Activated CD4-positive, alpha-beta T cell treated with anti-CD3 and anti-CD28 coated beads, Interleukin-2, amount 10 ng/mL, durations not matched to agents 24 days and 14 days (primary cell): ENCODE measurements around the gene TMEM161B. TPM values are rescaled to one million over a fixed set of nuclear protein-coding genes. Genes with fewer than 3 reads are reported as not detected.
"Not testable (repeated sequence)": the region's sequence is repeated elsewhere in the genome, so short reads cannot be mapped to it uniquely, and the experiment has no call there.

Source experiments
- DNase-seq: peaks from one replicate; pipeline ENCODE4 v3.0.0; 2022
- H3K27ac Mint-ChIP-seq: one replicate; pipeline ENCODE4 v1.8.0; 2022; ENCODE audit warnings: mild to moderate bottlenecking, mixed read lengths
- H3K27me3 Mint-ChIP-seq: one replicate; pipeline ENCODE4 v1.8.0; 2022; ENCODE audit warnings: mixed read lengths
- H3K36me3 Mint-ChIP-seq: one replicate; pipeline ENCODE4 v1.8.0; 2022; ENCODE audit warnings: low read depth, mild to moderate bottlenecking, mixed read lengths
- H3K4me1 Mint-ChIP-seq: one replicate; pipeline ENCODE4 v1.8.0; 2021; ENCODE audit warnings: mixed read lengths
- H3K4me3 Mint-ChIP-seq: one replicate; pipeline ENCODE4 v1.8.0; 2022; ENCODE audit warnings: mild to moderate bottlenecking, moderate library complexity, mixed read lengths
- H3K9me3 Mint-ChIP-seq: one replicate; pipeline ENCODE4 v1.8.0; 2021; ENCODE audit warnings: mixed read lengths
- intact Hi-C: fragments of 100-400 bp; cut with micrococcal nuclease; formaldehyde crosslinking; loops from one replicate; pipeline ENCODE4 v1.15.1; 2023
- total RNA-seq: library from RNA; stranded (reverse); gene quantifications from 2 replicates; pipeline ENCODE4 v1.2.3, GENCODE V29; 2022

Gene TMEM161B
- total RNA-seq, 1 donor from 2014 or later = 30.1 TPM

- intact Hi-C loops = loop anchor here (10.0 kb wide), 1 partner anchor 849 kb away; the partner anchor contains the start of gene CCNH
- Mint-ChIP-seq H3K27ac (no peak overlapping the region), H3K27me3 (no peaks in the 10 kb centered on the region), H3K4me1 (peaks cover 38% of the 10 kb centered on the region), H3K4me3 (no peak overlapping the region), H3K36me3 (peaks cover 54% of the 10 kb centered on the region), H3K9me3 (peaks cover 3% of the 10 kb centered on the region)
- no peak for DNase-seq
Measured at GRCh38 chr5:88263349-88263748, 5.3 kb downstream of the TMEM161B start.

DNA sequence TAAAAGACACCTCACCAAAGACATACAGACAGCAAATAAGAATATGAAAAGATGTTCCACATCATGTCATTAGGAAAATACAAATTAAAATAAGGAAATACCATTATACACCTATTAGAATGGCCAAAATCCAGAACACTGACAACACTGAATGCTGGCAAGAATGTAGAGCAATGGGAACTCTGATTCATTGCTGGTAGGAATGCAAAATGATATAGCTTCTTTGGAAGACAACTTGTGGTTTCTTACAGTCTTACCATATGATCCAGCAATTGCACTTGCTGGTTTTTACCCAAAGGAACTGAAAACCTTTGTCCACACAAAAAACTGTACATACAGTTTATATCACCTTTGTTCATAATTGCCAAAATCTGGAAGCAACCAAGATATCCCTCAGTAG, 6.5 kb downstream of the TMEM161B start:
- DNase-seq = no peak
- peaks cover 51% of the 10 kb centered on the region for H3K36me3 Mint-ChIP-seq
- no peak overlapping the region for H3K27ac Mint-ChIP-seq
- intact Hi-C loops = loop anchor here (10.0 kb wide), 1 partner anchor 847 kb away; the partner anchor contains the start of gene CCNH
- H3K4me1 Mint-ChIP-seq = peaks cover 29% of the 10 kb centered on the region
- H3K4me3 Mint-ChIP-seq = no peak overlapping the region
- no peaks in the 10 kb centered on the region for H3K27me3 Mint-ChIP-seq
- peaks cover 3% of the 10 kb centered on the region for H3K9me3 Mint-ChIP-seq

GRCh38 chr5:88258636-88259035, 10.0 kb downstream of the TMEM161B start:
- Mint-ChIP-seq H3K4me3 (no peak overlapping the region), H3K27me3 (no peaks in the 10 kb centered on the region), H3K36me3 (peaks cover 26% of the 10 kb centered on the region), H3K4me1 (peaks cover 20% of the 10 kb centered on the region), H3K27ac (no peak overlapping the region), H3K9me3 (no peaks in the 10 kb centered on the region)
- intact Hi-C loops = no loop called here
- no peak for DNase-seq

DNA sequence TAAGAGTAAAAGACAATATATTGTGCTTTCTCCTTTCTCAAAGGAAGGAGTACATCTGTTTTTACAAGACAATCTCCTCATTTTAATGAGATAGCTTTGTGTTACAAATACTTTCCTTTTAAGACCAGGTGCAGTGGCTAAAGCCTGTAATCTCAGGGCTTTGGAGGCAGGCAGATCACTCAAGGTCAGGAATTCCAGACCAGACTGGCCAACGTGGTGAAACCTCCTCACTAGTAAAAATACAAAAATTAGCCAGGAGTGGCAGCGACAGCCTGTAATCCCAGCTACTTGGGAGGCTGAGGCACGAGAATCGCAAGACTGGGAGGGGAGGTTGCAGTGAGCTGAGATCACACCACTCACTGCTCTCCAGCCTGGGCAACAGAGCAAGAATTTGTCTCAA, 11.8 kb downstream of the TMEM161B start:
- H3K4me1 Mint-ChIP-seq = peaks cover 14% of the 10 kb centered on the region
- no peak overlapping the region for H3K4me3 Mint-ChIP-seq
- DNase-seq = no peak
- H3K36me3 Mint-ChIP-seq = peaks cover 27% of the 10 kb centered on the region
- H3K27me3 Mint-ChIP-seq = no peaks in the 10 kb centered on the region
- intact Hi-C loops = no loop called here
- H3K27ac Mint-ChIP-seq = no peak overlapping the region
- no peaks in the 10 kb centered on the region for H3K9me3 Mint-ChIP-seq

- Mint-ChIP-seq H3K27me3 (no peaks in the 10 kb centered on the region), H3K4me1 (peaks cover 11% of the 10 kb centered on the region), H3K4me3 (no peak overlapping the region), H3K27ac (no peak overlapping the region), H3K36me3 (peaks cover 24% of the 10 kb centered on the region), H3K9me3 (no peaks in the 10 kb centered on the region)
- DNase-seq = no peak
- intact Hi-C loops = no loop called here
Measured at GRCh38 chr5:88256037-88256436, 12.6 kb downstream of the TMEM161B start.

GRCh38 chr5:88254320-88254719, 14.3 kb downstream of the TMEM161B start:
- Mint-ChIP-seq H3K27me3 (no peaks in the 10 kb centered on the region), H3K9me3 (no peaks in the 10 kb centered on the region), H3K27ac (no peak overlapping the region), H3K4me1 (peaks cover 26% of the 10 kb centered on the region), H3K4me3 (no peak overlapping the region), H3K36me3 (peaks cover 35% of the 10 kb centered on the region)
- no peak for DNase-seq
- intact Hi-C loops = loop anchor here (5.0 kb wide), 1 partner anchor 573 kb away; no protein-coding TSS in a partner anchor

GRCh38 chr5:88251048-88251711, 17.5 kb downstream of the TMEM161B start:
- Mint-ChIP-seq H3K4me1 (peaks cover 41% of the 10 kb centered on the region), H3K9me3 (no peaks in the 10 kb centered on the region), H3K36me3 (peaks cover 36% of the 10 kb centered on the region), H3K27ac (peak overlapping the region; percentile 84), H3K27me3 (no peaks in the 10 kb centered on the region), H3K4me3 (peak overlapping the region; percentile 10)
- intact Hi-C loops = loop anchor here (1.0 to 5.0 kb wide), 4 partner anchors 17 to 576 kb away; partner anchors contain the start of gene TMEM161B
- peak; percentile 64 for DNase-seq

DNA sequence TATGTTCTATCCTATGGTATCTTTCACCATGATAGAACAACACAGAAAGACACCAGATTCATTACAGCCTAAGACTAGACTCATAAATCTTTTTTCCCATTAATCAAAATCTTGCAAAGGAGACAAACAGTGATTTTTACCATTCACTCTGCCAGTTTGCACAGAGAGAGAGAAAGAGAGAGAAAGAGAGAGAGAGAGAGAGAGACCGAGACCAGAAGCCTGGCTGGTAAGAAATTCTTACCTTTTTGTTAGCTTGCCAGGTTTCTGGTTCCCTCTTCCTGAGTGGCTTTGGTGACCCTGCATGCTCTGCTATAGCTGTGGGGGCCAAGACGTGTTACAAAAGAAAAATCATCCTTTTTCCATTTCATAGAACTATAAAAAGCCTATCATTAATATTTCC, 18.6 kb downstream of the TMEM161B start:
- Mint-ChIP-seq H3K4me1 (peaks cover 41% of the 10 kb centered on the region), H3K27ac (peak overlapping the region; percentile 84), H3K9me3 (peaks cover 3% of the 10 kb centered on the region), H3K27me3 (no peaks in the 10 kb centered on the region), H3K4me3 (no peak overlapping the region), H3K36me3 (peaks cover 36% of the 10 kb centered on the region)
- DNase-seq = no peak
- intact Hi-C loops = loop anchor here (2.0 to 5.0 kb wide), 2 partner anchors 109 to 577 kb away; no protein-coding TSS in a partner anchor

GRCh38 chr5:88248743-88249540, 19.7 kb downstream of the TMEM161B start:
- no peak overlapping the region for H3K4me3 Mint-ChIP-seq
- H3K36me3 Mint-ChIP-seq = peaks cover 36% of the 10 kb centered on the region
- DNase-seq = no peak
- H3K27me3 Mint-ChIP-seq = no peaks in the 10 kb centered on the region
- peak overlapping the region; percentile 78 for H3K27ac Mint-ChIP-seq
- H3K4me1 Mint-ChIP-seq = peaks cover 40% of the 10 kb centered on the region
- intact Hi-C loops = no loop called here
- H3K9me3 Mint-ChIP-seq = peaks cover 7% of the 10 kb centered on the region

- H3K36me3 Mint-ChIP-seq = peaks cover 32% of the 10 kb centered on the region
- DNase-seq = no peak
- H3K9me3 Mint-ChIP-seq = peaks cover 7% of the 10 kb centered on the region
- intact Hi-C loops = no loop called here
- H3K27ac Mint-ChIP-seq = peak overlapping the region; percentile 66
- peaks cover 43% of the 10 kb centered on the region for H3K4me1 Mint-ChIP-seq
- no peak overlapping the region for H3K4me3 Mint-ChIP-seq
- no peaks in the 10 kb centered on the region for H3K27me3 Mint-ChIP-seq
Measured at GRCh38 chr5:88248094-88248493, 20.6 kb downstream of the TMEM161B start.

DNA sequence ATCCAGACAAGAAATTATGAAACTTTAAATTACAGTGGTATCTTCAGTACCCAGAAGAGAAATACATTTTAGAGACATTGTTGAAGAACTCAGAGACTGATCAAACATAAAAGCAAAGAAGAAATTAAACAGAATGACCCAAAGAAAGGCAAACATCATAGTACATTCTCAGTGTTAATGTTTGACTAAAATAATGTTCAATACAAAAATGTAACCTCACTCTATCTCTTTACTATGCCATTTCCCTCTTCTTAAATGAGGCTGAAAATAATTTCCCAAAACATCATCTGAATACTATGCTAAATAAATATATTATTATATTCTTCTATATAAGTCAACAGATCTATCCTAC, 22.8 kb downstream of the TMEM161B start:
- Mint-ChIP-seq H3K36me3 (peaks cover 24% of the 10 kb centered on the region), H3K4me1 (peaks cover 44% of the 10 kb centered on the region)
- intact Hi-C loops = no loop called here

DNA sequence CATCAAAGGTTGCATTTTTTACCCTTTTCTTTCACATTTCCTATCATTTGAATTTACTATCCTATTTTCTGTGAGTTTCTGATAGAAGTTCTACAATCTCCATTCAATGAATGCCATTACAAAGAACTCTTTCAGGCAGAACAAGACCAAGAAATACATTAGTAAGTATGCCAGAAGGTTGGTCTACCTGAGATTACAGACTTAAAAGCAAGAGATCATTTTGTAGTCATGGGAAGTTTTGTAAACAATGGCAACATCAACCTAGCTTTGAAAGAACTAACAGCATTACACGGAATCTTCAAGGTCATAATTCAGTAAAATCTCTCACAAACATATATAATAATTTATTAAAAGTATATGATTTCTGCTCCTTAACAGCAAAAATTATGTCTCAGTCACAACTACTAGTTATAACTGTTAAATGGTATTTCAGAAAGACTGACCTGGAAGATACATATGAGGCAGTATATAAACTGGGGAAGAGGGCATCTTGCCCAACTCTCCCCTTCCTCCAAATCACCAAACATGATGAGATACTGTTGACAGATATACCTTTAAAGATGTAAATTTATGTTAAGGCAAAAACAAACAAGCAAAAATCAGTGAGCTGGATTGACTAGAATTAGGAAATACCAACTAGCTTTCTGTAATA, 23.3 kb downstream of the TMEM161B start:
- no peaks in the 10 kb centered on the region for H3K27me3 Mint-ChIP-seq
- peaks cover 7% of the 10 kb centered on the region for H3K9me3 Mint-ChIP-seq
- H3K4me1 Mint-ChIP-seq = peaks cover 39% of the 10 kb centered on the region
- intact Hi-C loops = no loop called here
- H3K27ac Mint-ChIP-seq = no peak overlapping the region
- H3K4me3 Mint-ChIP-seq = no peak overlapping the region
- peaks cover 19% of the 10 kb centered on the region for H3K36me3 Mint-ChIP-seq
- no peak for DNase-seq

More for the DNA sequence above, 22.8 kb downstream of the TMEM161B start:
- H3K9me3 Mint-ChIP-seq = peaks cover 7% of the 10 kb centered on the region
- H3K27ac Mint-ChIP-seq = no peak overlapping the region
- no peak overlapping the region for H3K4me3 Mint-ChIP-seq
- no peak for DNase-seq
- H3K27me3 Mint-ChIP-seq = no peaks in the 10 kb centered on the region

- DNase-seq = no peak
- peaks cover 7% of the 10 kb centered on the region for H3K9me3 Mint-ChIP-seq
- intact Hi-C loops = no loop called here
- H3K27me3 Mint-ChIP-seq = no peaks in the 10 kb centered on the region
- peaks cover 13% of the 10 kb centered on the region for H3K36me3 Mint-ChIP-seq
- no peak overlapping the region for H3K27ac Mint-ChIP-seq
- peaks cover 33% of the 10 kb centered on the region for H3K4me1 Mint-ChIP-seq
- H3K4me3 Mint-ChIP-seq = no peak overlapping the region
Measured at GRCh38 chr5:88244686-88245085, 24.0 kb downstream of the TMEM161B start.

- H3K27me3 Mint-ChIP-seq, H3K27ac Mint-ChIP-seq, DNase-seq, H3K4me3 Mint-ChIP-seq, intact Hi-C loops, H3K9me3 Mint-ChIP-seq: not testable (repeated sequence)
- Mint-ChIP-seq H3K4me1 (peaks cover 22% of the 10 kb centered on the region), H3K36me3 (peaks cover 12% of the 10 kb centered on the region)
Measured at GRCh38 chr5:88243493-88243892, 25.2 kb downstream of the TMEM161B start.
